HepG2 (cell line): ENCODE data around the gene RNF208. TPM values are rescaled to one million over a fixed set of nuclear protein-coding genes. Genes with fewer than 3 reads are reported as not detected.

Experiments used
- ATAC-seq: fragments of 200-7000 bp; cut with Tn5 transposase; 3 replicates; pipeline ENCODE4 v1.9.1; 2020; ENCODE audit warnings: mild to moderate bottlenecking, moderate library complexity
- BruUV-seq: library from RNA; stranded (reverse); fragments of 400-500 nt; replicated peaks from 2 replicates; lab custom pipeline; 2021; lab: Mats Ljungman, UMichigan
- CTCF ChIA-PET: fragments of 300-600 bp; formaldehyde crosslinking; extraction: SDS; loops from one replicate; lab custom pipeline; 2021; ENCODE audit warnings: low total read pairs, inconsistent platforms, low intra/inter-chr PET ratio; lab: Yijun Ruan, JAX
- POLR2A ChIA-PET: fragments of 350-600 bp; sonication (Branson Sonifier 250); formaldehyde crosslinking; loops from one replicate; lab custom pipeline; 2020; ENCODE audit warnings: antibody characterized with exemption, inconsistent platforms; lab: Yijun Ruan, JAX
- DNase-seq: peaks from one replicate; pipeline ENCODE4 v3.0.0-alpha.2; 2015; ENCODE audit warnings: low spot score
- FAIRE-seq: peaks from 3 replicates; lab custom pipeline; 2011; peaks lifted over from hg19 to GRCh38; lab: Jason Lieb, UNC
- H2AFZ ChIP-seq: one replicate; pipeline ENCODE4 v1.6.1; 2011; ENCODE audit warnings: low read length, inconsistent platforms
- H3K27ac ChIP-seq: fragments of 300-600 bp; 3 replicates; pipeline ENCODE4 v1.8.0; 2011; ENCODE audit warnings: mixed run types, mild to moderate bottlenecking, mixed read lengths, low read length, inconsistent platforms; ENCODE audit not compliant: insufficient read depth; ENCODE audit errors: extremely low read length
- H3K27me3 ChIP-seq, 2 experiments: fragments of 200-600 bp in 1 of 2; 2 replicates in 1 of 2; 3 replicates in 1 of 2; pipeline versions ENCODE4 v1.6.0 to v1.8.0; 2011; ENCODE audit warnings: low read length in 2 of 2, mild to moderate bottlenecking in 2 of 2, moderate library complexity in 2 of 2, inconsistent platforms in 1 of 2; ENCODE audit not compliant: insufficient read depth in 2 of 2, control insufficient read depth in 1 of 2
- H3K36me3 ChIP-seq, 2 experiments: fragments of 200-600 bp in 1 of 2; replicated peaks in 1 of 2; 2 replicates in 1 of 2; 3 replicates in 1 of 2; pipeline versions ENCODE4 v1.5.1 to v1.8.0; 2011; ENCODE audit warnings: low read length in 2 of 2, inconsistent platforms in 1 of 2; ENCODE audit not compliant: insufficient read depth in 2 of 2, control insufficient read depth in 1 of 2
- H3K4me1 ChIP-seq: 2 replicates; pipeline ENCODE4 v1.5.1; 2012; ENCODE audit warnings: low read length, inconsistent platforms; ENCODE audit not compliant: insufficient read depth
- H3K4me2 ChIP-seq: 2 replicates; pipeline ENCODE4 v1.6.0; 2011; ENCODE audit warnings: low read depth, low read length, inconsistent platforms
- H3K4me3 ChIP-seq, 3 experiments: fragments of 200-600 bp in 1 of 3; sonication (generic), shearing (Covaris generic) in 1 of 3; replicated peaks in 1 of 3; 2 replicates each; pipeline ENCODE4 v1.5.1; 2011 to 2016; ENCODE audit warnings: low read length in 3 of 3, inconsistent platforms in 2 of 3, low read depth in 2 of 3, mild to moderate bottlenecking in 2 of 3, control low read depth in 1 of 3, mixed read lengths in 1 of 3; ENCODE audit not compliant: insufficient read depth in 1 of 3
- H3K79me2 ChIP-seq: one replicate; pipeline ENCODE4 v1.6.1; 2011; ENCODE audit warnings: low read length, inconsistent platforms; ENCODE audit not compliant: insufficient read depth
- H3K9ac ChIP-seq: 2 replicates; pipeline ENCODE4 v1.6.0; 2011; ENCODE audit warnings: mild to moderate bottlenecking, low read depth, low read length, inconsistent platforms; ENCODE audit not compliant: insufficient read depth
- H3K9me3 ChIP-seq: 2 replicates; pipeline ENCODE4 v1.5.1; 2012; ENCODE audit warnings: mild to moderate bottlenecking, low read length
- H4K20me1 ChIP-seq: 2 replicates; pipeline ENCODE4 v1.6.0; 2011; ENCODE audit warnings: inconsistent platforms, mild to moderate bottlenecking, low read length, moderate library complexity; ENCODE audit not compliant: insufficient read depth
- AGO2 ChIP-seq: fragments of 200-400 bp; formaldehyde crosslinking; optimal IDR thresholded peaks from 2 replicates; pipeline ENCODE3; 2017; ENCODE audit warnings: mild to moderate bottlenecking, low read depth, low read length, moderate library complexity
- HNRNPLL ChIP-seq: fragments of 200-400 bp; formaldehyde crosslinking; IDR thresholded peaks from 2 replicates; pipeline ENCODE4 v1.6.1; 2017; ENCODE audit warnings: mild to moderate bottlenecking, low read depth, low read length; ENCODE audit not compliant: poor library complexity, severe bottlenecking
- IKZF4 ChIP-seq: sonication (generic); formaldehyde crosslinking; IDR thresholded peaks from 2 replicates; pipeline ENCODE4 v1.5.1; 2020; ENCODE audit warnings: borderline replicate concordance, mild to moderate bottlenecking, low read depth, missing genetic modification reagents; ENCODE audit errors: not compliant biosample characterization
- RBFOX2 ChIP-seq: fragments of 200-400 bp; formaldehyde crosslinking; IDR thresholded peaks from 2 replicates; pipeline ENCODE4 v1.6.1; 2017; ENCODE audit warnings: low read depth, mild to moderate bottlenecking, low read length
- ZFP90 ChIP-seq: sonication (generic); formaldehyde crosslinking; IDR thresholded peaks from 2 replicates; pipeline ENCODE4 v1.8.0; 2022; ENCODE audit warnings: missing genetic modification reagents, mild to moderate bottlenecking, inconsistent platforms, borderline replicate concordance
- ZNF205 ChIP-seq: IDR thresholded peaks from 2 replicates; pipeline ENCODE4 v1.6.1; 2018; ENCODE audit warnings: missing biosample characterization, missing genetic modification reagents
- ZNF484 ChIP-seq: sonication (generic); formaldehyde crosslinking; IDR thresholded peaks from 2 replicates; pipeline ENCODE4 v1.5.1; 2020; ENCODE audit warnings: mild to moderate bottlenecking, low read depth, missing genetic modification reagents, borderline replicate concordance
- ZNF564 ChIP-seq: sonication (generic); formaldehyde crosslinking; IDR thresholded peaks from 2 replicates; pipeline ENCODE4 v1.8.1; 2023; ENCODE audit warnings: mild to moderate bottlenecking, missing genetic modification reagents
- ZNF629 ChIP-seq: sonication (generic); formaldehyde crosslinking; conservative IDR thresholded peaks from 2 replicates; pipeline ENCODE4 v1.5.0; 2020; ENCODE audit warnings: missing genetic modification reagents
- ZNF672 ChIP-seq: sonication (generic); formaldehyde crosslinking; IDR thresholded peaks from 2 replicates; pipeline ENCODE4 v1.8.1; 2022; ENCODE audit warnings: missing genetic modification reagents
- ZNF777 ChIP-seq: sonication (generic); formaldehyde crosslinking; IDR thresholded peaks from 2 replicates; pipeline ENCODE4 v1.4.0; 2020; ENCODE audit warnings: missing genetic modification reagents
- ZNF839 ChIP-seq: sonication (generic); formaldehyde crosslinking; IDR thresholded peaks from 2 replicates; pipeline ENCODE4 v1.4.0; 2020; ENCODE audit warnings: missing genetic modification reagents, mild to moderate bottlenecking, borderline replicate concordance
- WGBS: methylation state at CpG from one replicate; pipeline ENCODE4 v1.1.6; 2017; ENCODE audit warnings: low lambda C conversion rate; 5-methylcytosine and 5-hydroxymethylcytosine counted together
- in situ Hi-C: cut with HindIII; loops from 2 replicates; pipeline ENCODE4 v1.10.0; 2017; ENCODE audit warnings: low pct_unique_long_range_greater_than_20kb; ENCODE audit not compliant: extremely low pct_ligation_motif_present
- intact Hi-C: fragments of 100-400 bp; cut with micrococcal nuclease; formaldehyde crosslinking; loops from one replicate; pipeline ENCODE4 v1.10.0; 2022; ENCODE audit not compliant: unreplicated experiment
- polyA plus RNA-seq, 8 experiments: library from polyadenylated mRNA; depleted of rRNA in 3 of 8; stranded (reverse) in 7 of 8; unstranded in 1 of 8; fragments of >200 nt; fragmentation: Illumina TruSeq in 4 of 8; extraction: Trizol in 4 of 8; gene quantifications; 2 replicates each; pipeline versions ENCODE4 v1.2.1 to v1.2.3, GENCODE V29; 2011 to 2016; ENCODE audit warnings: low read depth in 4 of 8, missing spikeins in 1 of 8, mixed read lengths in 1 of 8; ENCODE audit not compliant: insufficient read depth in 1 of 8
- total RNA-seq, 5 experiments: library from RNA; depleted of rRNA; stranded (reverse); fragments of >200 nt; fragmentation: Illumina TruSeq; extraction: Trizol; gene quantifications; 2 replicates each; pipeline ENCODE4 v1.2.3, GENCODE V29; 2016; ENCODE audit warnings: low read depth in 1 of 5
- TF ChIP-seq, protein P1 (sequence below): sonication (generic); formaldehyde crosslinking; IDR thresholded peaks from 2 replicates; pipeline ENCODE4 v1.5.1; 2020; ENCODE audit warnings: mild to moderate bottlenecking, missing genetic modification reagents, moderate library complexity
- TF ChIP-seq, protein P2 (sequence below), 2 experiments: sonication (generic) in 1 of 2; formaldehyde crosslinking in 1 of 2; IDR thresholded peaks; 2 replicates each; pipeline versions ENCODE4 v1.5.1 to v1.6.1; 2011 to 2020; ENCODE audit warnings: borderline replicate concordance in 1 of 2, low read depth in 1 of 2, low read length in 1 of 2, mild to moderate bottlenecking in 1 of 2, missing genetic modification reagents in 1 of 2, moderate library complexity in 1 of 2
- TF ChIP-seq, protein P3 (sequence below): sonication (generic); formaldehyde crosslinking; conservative IDR thresholded peaks from 2 replicates; pipeline ENCODE4 v1.4.0; 2020; ENCODE audit warnings: missing genetic modification reagents

Gene RNF208
- total and polyA plus RNA-seq, 2 of the 13 experiments (the other 11 are each of a cell fraction or from before 2014, with no cell fraction given): 1.6 to 2.1 TPM

DNA sequence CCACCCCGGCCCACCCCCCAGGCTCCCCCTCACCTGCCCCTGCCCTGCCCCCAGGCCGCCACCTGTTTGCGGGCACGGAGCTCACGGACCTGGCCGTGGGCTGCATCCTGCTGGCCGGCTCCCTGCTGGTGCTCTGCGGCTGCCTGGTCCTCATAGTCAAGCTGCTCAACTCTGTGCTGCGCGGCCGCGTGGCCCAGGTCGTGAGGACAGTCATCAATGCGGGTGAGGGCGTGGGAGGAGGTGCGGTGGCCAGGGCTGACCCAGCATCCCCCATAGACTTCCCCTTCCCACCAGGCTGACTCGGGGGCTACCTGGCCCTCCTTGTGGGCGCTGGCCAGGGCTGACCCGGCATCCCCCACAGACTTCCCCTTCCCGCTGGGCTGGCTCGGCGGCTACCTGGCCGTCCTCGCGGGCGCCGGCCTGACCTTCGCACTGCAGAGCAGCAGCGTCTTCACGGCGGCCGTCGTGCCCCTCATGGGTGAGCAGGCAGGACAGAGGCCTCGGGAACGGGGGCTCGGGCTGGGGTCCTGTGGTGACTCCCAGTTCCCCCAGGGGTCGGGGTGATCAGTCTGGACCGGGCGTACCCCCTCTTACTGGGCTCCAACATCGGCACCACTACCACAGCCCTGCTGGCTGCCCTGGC lies 12.1 kb upstream of the RNF208 start:
- in situ Hi-C loops: no loop called here
- CTCF ChIA-PET: no interaction called here
- no peak for ATAC-seq
- H2AFZ ChIP-seq: no peak overlapping the region
- H3K79me2 ChIP-seq: peaks cover 15% of the 10 kb centered on the region
- POLR2A ChIA-PET: interaction anchor here (0.6 to 4.1 kb wide), 5 partner anchors 9 to 43 kb away, joined by 3 to 45 read pairs (median 5); partner anchors contain the start of genes CYSRT1, NELFB and RNF208
- H3K9me3 ChIP-seq: no peaks in the 10 kb centered on the region
- H4K20me1 ChIP-seq: no peaks in the 10 kb centered on the region
- intact Hi-C loops: no loop called here
- DNase-seq: no peak
- H3K27me3 ChIP-seq: no peaks in the 10 kb centered on the region
- peaks cover 67% of the 10 kb centered on the region for H3K4me1 ChIP-seq
- H3K4me3 ChIP-seq: peak overlapping the region; percentile 67 to 81 (median 72)
- H3K9ac ChIP-seq: peak overlapping the region; percentile 72
- no TSS peak for BruUV-seq
- no peak for FAIRE-seq
- H3K27ac ChIP-seq: no peak overlapping the region
- 3% methylated on average over 12 of the region's 40 CpGs for WGBS
- H3K4me2 ChIP-seq: peak overlapping the region; percentile 85
- H3K36me3 ChIP-seq: no peaks in the 10 kb centered on the region
- TF ChIP-seq ZNF777 (CRISPR knock-in tag): peak; percentile 70
- 0 out of 2 replicates have a peak, but pooled peaks have one; percentile 14 for TF ChIP-seq ZNF629 (CRISPR knock-in tag)
- TF ChIP-seq ZNF484 (CRISPR knock-in tag): no peak
- TF ChIP-seq ZNF839 (CRISPR knock-in tag): no peak
- peak; percentile 58 for TF ChIP-seq IKZF4 (CRISPR knock-in tag)
- TF ChIP-seq, protein P1, sequence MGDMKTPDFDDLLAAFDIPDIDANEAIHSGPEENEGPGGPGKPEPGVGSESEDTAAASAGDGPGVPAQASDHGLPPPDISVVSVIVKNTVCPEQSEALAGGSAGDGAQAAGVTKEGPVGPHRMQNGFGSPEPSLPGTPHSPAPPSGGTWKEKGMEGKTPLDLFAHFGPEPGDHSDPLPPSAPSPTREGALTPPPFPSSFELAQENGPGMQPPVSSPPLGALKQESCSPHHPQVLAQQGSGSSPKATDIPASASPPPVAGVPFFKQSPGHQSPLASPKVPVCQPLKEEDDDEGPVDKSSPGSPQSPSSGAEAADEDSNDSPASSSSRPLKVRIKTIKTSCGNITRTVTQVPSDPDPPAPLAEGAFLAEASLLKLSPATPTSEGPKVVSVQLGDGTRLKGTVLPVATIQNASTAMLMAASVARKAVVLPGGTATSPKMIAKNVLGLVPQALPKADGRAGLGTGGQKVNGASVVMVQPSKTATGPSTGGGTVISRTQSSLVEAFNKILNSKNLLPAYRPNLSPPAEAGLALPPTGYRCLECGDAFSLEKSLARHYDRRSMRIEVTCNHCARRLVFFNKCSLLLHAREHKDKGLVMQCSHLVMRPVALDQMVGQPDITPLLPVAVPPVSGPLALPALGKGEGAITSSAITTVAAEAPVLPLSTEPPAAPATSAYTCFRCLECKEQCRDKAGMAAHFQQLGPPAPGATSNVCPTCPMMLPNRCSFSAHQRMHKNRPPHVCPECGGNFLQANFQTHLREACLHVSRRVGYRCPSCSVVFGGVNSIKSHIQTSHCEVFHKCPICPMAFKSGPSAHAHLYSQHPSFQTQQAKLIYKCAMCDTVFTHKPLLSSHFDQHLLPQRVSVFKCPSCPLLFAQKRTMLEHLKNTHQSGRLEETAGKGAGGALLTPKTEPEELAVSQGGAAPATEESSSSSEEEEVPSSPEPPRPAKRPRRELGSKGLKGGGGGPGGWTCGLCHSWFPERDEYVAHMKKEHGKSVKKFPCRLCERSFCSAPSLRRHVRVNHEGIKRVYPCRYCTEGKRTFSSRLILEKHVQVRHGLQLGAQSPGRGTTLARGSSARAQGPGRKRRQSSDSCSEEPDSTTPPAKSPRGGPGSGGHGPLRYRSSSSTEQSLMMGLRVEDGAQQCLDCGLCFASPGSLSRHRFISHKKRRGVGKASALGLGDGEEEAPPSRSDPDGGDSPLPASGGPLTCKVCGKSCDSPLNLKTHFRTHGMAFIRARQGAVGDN: peak; percentile 83
- TF ChIP-seq, protein P2, sequence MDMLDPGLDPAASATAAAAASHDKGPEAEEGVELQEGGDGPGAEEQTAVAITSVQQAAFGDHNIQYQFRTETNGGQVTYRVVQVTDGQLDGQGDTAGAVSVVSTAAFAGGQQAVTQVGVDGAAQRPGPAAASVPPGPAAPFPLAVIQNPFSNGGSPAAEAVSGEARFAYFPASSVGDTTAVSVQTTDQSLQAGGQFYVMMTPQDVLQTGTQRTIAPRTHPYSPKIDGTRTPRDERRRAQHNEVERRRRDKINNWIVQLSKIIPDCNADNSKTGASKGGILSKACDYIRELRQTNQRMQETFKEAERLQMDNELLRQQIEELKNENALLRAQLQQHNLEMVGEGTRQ (IDR thresholded peaks at IDR 0.05; ENCODE audit: low read depth, low read length): no peak
- TF ChIP-seq, protein P2 (CRISPR knock-in tag; IDR thresholded peaks at IDR 0.05; ENCODE audit: borderline replicate concordance): no peak
- TF ChIP-seq ZNF672 (CRISPR knock-in tag): no peak; the same call in 1 of the 2 replicates
- TF ChIP-seq HNRNPLL: peak; percentile 16
- no peak for TF ChIP-seq ZNF205 (CRISPR knock-in tag)
- TF ChIP-seq, protein P3, sequence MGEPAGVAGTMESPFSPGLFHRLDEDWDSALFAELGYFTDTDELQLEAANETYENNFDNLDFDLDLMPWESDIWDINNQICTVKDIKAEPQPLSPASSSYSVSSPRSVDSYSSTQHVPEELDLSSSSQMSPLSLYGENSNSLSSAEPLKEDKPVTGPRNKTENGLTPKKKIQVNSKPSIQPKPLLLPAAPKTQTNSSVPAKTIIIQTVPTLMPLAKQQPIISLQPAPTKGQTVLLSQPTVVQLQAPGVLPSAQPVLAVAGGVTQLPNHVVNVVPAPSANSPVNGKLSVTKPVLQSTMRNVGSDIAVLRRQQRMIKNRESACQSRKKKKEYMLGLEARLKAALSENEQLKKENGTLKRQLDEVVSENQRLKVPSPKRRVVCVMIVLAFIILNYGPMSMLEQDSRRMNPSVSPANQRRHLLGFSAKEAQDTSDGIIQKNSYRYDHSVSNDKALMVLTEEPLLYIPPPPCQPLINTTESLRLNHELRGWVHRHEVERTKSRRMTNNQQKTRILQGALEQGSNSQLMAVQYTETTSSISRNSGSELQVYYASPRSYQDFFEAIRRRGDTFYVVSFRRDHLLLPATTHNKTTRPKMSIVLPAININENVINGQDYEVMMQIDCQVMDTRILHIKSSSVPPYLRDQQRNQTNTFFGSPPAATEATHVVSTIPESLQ: no peak
- peak; percentile 68 for TF ChIP-seq RBFOX2
- no peak for TF ChIP-seq ZFP90 (CRISPR knock-in tag)
- peak; percentile 38 for TF ChIP-seq AGO2
- 0 out of 2 replicates have a peak, but pooled peaks have one; percentile 38 for TF ChIP-seq ZNF564
